K562 (cell line): ENCODE measurements around the gene CLEC3B. TPM values are rescaled to one million over a fixed set of nuclear protein-coding genes. Genes with fewer than 3 reads are reported as not detected.

Experiments used
- BCOR ChIP-seq: fragments of 450-650 bp; IDR thresholded peaks from 2 replicates; pipeline ENCODE4 v1.6.1; 2016
- BDP1 ChIP-seq: IDR thresholded peaks from 3 replicates; pipeline ENCODE4 v1.6.1; 2011; ENCODE audit not compliant: insufficient read length, insufficient read depth
- EWSR1 ChIP-seq: fragments of 450-650 bp; IDR thresholded peaks from 2 replicates; pipeline ENCODE4 v1.6.1; 2018; ENCODE audit warnings: borderline replicate concordance, mild to moderate bottlenecking, low read depth, moderate library complexity; ENCODE audit not compliant: partially characterized antibody
- HDAC2 ChIP-seq: fragments of 450-650 bp; IDR thresholded peaks from 2 replicates; pipeline ENCODE4 v1.6.1; 2016; ENCODE audit warnings: mild to moderate bottlenecking
- MBD2 ChIP-seq: sonication (generic); IDR thresholded peaks from 2 replicates; pipeline ENCODE4 v1.6.1; 2016; ENCODE audit warnings: low read depth, borderline replicate concordance
- NUFIP1 ChIP-seq: fragments of 450-650 bp; IDR thresholded peaks from 2 replicates; pipeline ENCODE4 v1.6.1; 2018; ENCODE audit not compliant: partially characterized antibody
- SIN3B ChIP-seq: fragments of 450-650 bp; IDR thresholded peaks from 2 replicates; pipeline ENCODE4 v1.6.1; 2017; ENCODE audit warnings: low read depth, mild to moderate bottlenecking, moderate library complexity
- SMAD1 ChIP-seq: fragments of 150-350 bp; IDR thresholded peaks from 2 replicates; pipeline ENCODE4 v1.6.1; 2014; ENCODE audit warnings: low read length, low read depth; ENCODE audit not compliant: partially characterized antibody
- SMARCA5 ChIP-seq: fragments of 450-650 bp; IDR thresholded peaks from 2 replicates; pipeline ENCODE4 v1.6.1; 2016
- SRSF9 ChIP-seq: fragments of 200-400 bp; formaldehyde crosslinking; IDR thresholded peaks from 2 replicates; pipeline ENCODE4 v1.6.1; 2017; ENCODE audit warnings: low read depth, low read length, borderline replicate concordance
- TBL1XR1 ChIP-seq, 2 experiments: IDR thresholded peaks; 2 replicates each; pipeline ENCODE4 v1.6.1; 2012; ENCODE audit warnings: improper control_type of control experiment in 2 of 2, low read length in 2 of 2, mild to moderate bottlenecking in 1 of 2
- TEAD4 ChIP-seq, 2 experiments: sonication (generic) in 1 of 2; formaldehyde crosslinking in 1 of 2; IDR thresholded peaks; 2 replicates each; pipeline versions ENCODE4 v1.6.1 to v1.8.0; 2012 to 2022; ENCODE audit warnings: borderline replicate concordance in 1 of 2, inconsistent platforms in 1 of 2, low read length in 1 of 2, mild to moderate bottlenecking in 1 of 2, missing genetic modification reagents in 1 of 2
- ZNF184 ChIP-seq: sonication (generic); formaldehyde crosslinking; IDR thresholded peaks from 2 replicates; pipeline ENCODE4 v1.5.0; 2020; ENCODE audit warnings: missing genetic modification reagents
- ZNF398 ChIP-seq: fragments of 250-450 bp; sonication (Bioruptor Pico); IDR thresholded peaks from 2 replicates; pipeline ENCODE4 v1.8.0; 2021; ENCODE audit warnings: moderate library complexity, mild to moderate bottlenecking, inconsistent platforms
- ZNF584 ChIP-seq: fragments of 200-800 bp; sonication (Bioruptor generic); IDR thresholded peaks from 2 replicates; pipeline ENCODE4 v1.6.1; 2016; ENCODE audit warnings: low read depth, mild to moderate bottlenecking, missing genetic modification characterization, missing compliant biosample characterization
- ZNF639 ChIP-seq, 2 experiments: fragments of 200-800 bp in 1 of 2; sonication (Bioruptor generic) in 1 of 2; sonication (generic) in 1 of 2; formaldehyde crosslinking in 1 of 2; IDR thresholded peaks in 1 of 2; conservative IDR thresholded peaks in 1 of 2; 2 replicates each; pipeline versions ENCODE4 v1.5.0 to v1.6.1; 2016 to 2020; ENCODE audit warnings: missing compliant biosample characterization in 1 of 2, missing genetic modification characterization in 1 of 2, missing genetic modification reagents in 1 of 2
- polyA plus RNA-seq, 8 experiments: library from polyadenylated mRNA; depleted of rRNA in 4 of 8; stranded (reverse) in 5 of 8; unstranded in 3 of 8; fragments of >200 nt; fragmentation: Nextera tagmentation in 2 of 8; fragmentation: Illumina TruSeq in 1 of 8; extraction: Ambion mirVana in 2 of 8; extraction: Trizol in 1 of 8; gene quantifications; 2 replicates each; pipeline versions ENCODE4 v1.2.1 to v1.2.3, GENCODE V29; 2011 to 2014; ENCODE audit warnings: inconsistent platforms in 1 of 8, missing spikeins in 1 of 8
- total RNA-seq, 7 experiments: library from RNA; depleted of rRNA in 6 of 7; stranded (reverse); fragments of >200 nt in 6 of 7; fragmentation: Illumina TruSeq in 2 of 7; extraction: Trizol in 2 of 7; gene quantifications; 2 replicates each; pipeline versions ENCODE4 v1.2.1 to v1.2.3, GENCODE V29; 2011 to 2021; ENCODE audit warnings: low replicate concordance in 1 of 7
- TF ChIP-seq, protein P1 (sequence below): fragments of 250-450 bp; sonication (Bioruptor Pico); IDR thresholded peaks from 2 replicates; pipeline ENCODE4 v1.5.0; 2022; ENCODE audit warnings: mild to moderate bottlenecking
- TF ChIP-seq, protein P2 (sequence below): fragments of 250-450 bp; sonication (Bioruptor Pico); IDR thresholded peaks from 2 replicates; pipeline ENCODE4 v1.4.0; 2020

CLEC3B gene
- total and polyA plus RNA-seq, 9 of the 15 experiments (the other 6 are each of a cell fraction or from before 2014, with no cell fraction given), result not detected

DNA sequence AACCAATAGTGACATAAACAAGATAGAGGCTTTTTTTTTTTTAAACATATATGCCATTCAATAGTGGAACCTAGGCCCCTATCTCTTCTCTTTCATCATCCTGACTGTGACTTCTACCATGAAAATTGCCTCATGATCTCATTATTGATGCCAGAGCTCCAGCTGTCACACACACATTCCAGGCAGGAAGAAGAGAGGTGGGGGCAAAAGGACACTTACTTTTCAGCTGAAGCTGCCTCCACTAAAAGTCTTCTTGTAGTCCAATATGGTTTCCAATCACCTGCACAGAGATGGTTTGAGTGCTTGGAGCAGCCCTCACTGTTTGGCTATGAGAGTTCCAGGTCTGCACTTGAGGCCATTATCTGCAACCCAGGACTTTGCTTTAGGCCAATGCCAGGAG, 45.0 kb downstream of the CLEC3B start (continued):
- TF ChIP-seq ZNF398 (CRISPR knock-in tag), result no peak
- TF ChIP-seq ZNF584 (CRISPR knock-in tag), result no peak
- no peak for TF ChIP-seq ZNF639 (CRISPR knock-in tag; conservative IDR thresholded peaks at IDR 0.05 in 1 of 2, IDR thresholded peaks at IDR 0.05 in 1 of 2)
- peak; percentile 91 for TF ChIP-seq HDAC2
- TF ChIP-seq ZNF184 (CRISPR knock-in tag), result no peak
- no peak for TF ChIP-seq TBL1XR1 (IDR thresholded peaks at IDR 0.05; ENCODE audit: low read length in 2 of 2)
- TF ChIP-seq SMARCA5, result peak; percentile 99
- TF ChIP-seq, protein P1, sequence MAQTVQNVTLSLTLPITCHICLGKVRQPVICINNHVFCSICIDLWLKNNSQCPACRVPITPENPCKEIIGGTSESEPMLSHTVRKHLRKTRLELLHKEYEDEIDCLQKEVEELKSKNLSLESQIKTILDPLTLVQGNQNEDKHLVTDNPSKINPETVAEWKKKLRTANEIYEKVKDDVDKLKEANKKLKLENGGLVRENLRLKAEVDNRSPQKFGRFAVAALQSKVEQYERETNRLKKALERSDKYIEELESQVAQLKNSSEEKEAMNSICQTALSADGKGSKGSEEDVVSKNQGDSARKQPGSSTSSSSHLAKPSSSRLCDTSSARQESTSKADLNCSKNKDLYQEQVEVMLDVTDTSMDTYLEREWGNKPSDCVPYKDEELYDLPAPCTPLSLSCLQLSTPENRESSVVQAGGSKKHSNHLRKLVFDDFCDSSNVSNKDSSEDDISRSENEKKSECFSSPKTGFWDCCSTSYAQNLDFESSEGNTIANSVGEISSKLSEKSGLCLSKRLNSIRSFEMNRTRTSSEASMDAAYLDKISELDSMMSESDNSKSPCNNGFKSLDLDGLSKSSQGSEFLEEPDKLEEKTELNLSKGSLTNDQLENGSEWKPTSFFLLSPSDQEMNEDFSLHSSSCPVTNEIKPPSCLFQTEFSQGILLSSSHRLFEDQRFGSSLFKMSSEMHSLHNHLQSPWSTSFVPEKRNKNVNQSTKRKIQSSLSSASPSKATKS (CRISPR knock-in tag), result no peak
- peak; percentile 97 for TF ChIP-seq BCOR
- TF ChIP-seq SIN3B, result no peak
- TF ChIP-seq SMAD1, result no peak
- no peak for TF ChIP-seq NUFIP1
- no peak for TF ChIP-seq MBD2
- no peak for TF ChIP-seq SRSF9
- TF ChIP-seq, protein P2, sequence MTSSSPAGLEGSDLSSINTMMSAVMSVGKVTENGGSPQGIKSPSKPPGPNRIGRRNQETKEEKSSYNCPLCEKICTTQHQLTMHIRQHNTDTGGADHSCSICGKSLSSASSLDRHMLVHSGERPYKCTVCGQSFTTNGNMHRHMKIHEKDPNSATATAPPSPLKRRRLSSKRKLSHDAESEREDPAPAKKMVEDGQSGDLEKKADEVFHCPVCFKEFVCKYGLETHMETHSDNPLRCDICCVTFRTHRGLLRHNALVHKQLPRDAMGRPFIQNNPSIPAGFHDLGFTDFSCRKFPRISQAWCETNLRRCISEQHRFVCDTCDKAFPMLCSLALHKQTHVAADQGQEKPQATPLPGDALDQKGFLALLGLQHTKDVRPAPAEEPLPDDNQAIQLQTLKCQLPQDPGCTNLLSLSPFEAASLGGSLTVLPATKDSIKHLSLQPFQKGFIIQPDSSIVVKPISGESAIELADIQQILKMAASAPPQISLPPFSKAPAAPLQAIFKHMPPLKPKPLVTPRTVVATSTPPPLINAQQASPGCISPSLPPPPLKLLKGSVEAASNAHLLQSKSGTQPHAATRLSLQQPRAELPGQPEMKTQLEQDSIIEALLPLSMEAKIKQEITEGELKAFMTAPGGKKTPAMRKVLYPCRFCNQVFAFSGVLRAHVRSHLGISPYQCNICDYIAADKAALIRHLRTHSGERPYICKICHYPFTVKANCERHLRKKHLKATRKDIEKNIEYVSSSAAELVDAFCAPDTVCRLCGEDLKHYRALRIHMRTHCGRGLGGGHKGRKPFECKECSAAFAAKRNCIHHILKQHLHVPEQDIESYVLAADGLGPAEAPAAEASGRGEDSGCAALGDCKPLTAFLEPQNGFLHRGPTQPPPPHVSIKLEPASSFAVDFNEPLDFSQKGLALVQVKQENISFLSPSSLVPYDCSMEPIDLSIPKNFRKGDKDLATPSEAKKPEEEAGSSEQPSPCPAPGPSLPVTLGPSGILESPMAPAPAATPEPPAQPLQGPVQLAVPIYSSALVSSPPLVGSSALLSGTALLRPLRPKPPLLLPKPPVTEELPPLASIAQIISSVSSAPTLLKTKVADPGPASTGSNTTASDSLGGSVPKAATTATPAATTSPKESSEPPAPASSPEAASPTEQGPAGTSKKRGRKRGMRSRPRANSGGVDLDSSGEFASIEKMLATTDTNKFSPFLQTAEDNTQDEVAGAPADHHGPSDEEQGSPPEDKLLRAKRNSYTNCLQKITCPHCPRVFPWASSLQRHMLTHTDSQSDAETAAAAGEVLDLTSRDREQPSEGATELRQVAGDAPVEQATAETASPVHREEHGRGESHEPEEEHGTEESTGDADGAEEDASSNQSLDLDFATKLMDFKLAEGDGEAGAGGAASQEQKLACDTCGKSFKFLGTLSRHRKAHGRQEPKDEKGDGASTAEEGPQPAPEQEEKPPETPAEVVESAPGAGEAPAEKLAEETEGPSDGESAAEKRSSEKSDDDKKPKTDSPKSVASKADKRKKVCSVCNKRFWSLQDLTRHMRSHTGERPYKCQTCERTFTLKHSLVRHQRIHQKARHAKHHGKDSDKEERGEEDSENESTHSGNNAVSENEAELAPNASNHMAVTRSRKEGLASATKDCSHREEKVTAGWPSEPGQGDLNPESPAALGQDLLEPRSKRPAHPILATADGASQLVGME (CRISPR knock-in tag), result no peak
- no peak for TF ChIP-seq BDP1
- TF ChIP-seq EWSR1, result no peak
- TF ChIP-seq TEAD4 (IDR thresholded peaks at IDR 0.05; ENCODE audit: low read length), result peak; percentile 63
- no peak for TF ChIP-seq TEAD4 (CRISPR knock-in tag; IDR thresholded peaks at IDR 0.05; ENCODE audit: borderline replicate concordance)
